GM10847 (cell line): Measurements from ENCODE around the gene PTPRQ.

Experiments
- POLR2A ChIP-seq: IDR thresholded peaks from 2 replicates; pipeline ENCODE4 v1.6.1; 2011; ENCODE audit not compliant: insufficient read length; ENCODE audit errors: extremely low read depth

The PTPRQ gene

DNA sequence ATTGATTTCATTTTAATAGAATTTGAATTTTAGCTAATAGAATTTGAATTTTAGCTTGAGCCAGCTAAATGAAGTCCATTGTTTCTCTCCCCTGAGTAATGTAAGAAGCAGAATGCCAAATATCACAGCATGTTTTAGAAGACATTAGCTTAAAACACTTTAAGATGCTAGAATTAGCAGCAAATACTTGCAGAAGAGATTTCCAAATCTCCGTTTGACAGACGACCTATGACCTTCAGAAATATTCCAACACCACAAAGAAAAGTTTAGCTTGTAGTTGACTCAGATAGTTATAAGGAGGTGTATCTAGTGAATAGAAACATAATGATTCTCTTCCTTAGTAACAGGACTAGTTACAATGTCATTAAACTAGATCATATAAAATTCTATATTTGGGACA lies 211.7 kb downstream of the PTPRQ start:
- no peak for TF ChIP-seq POLR2A

DNA sequence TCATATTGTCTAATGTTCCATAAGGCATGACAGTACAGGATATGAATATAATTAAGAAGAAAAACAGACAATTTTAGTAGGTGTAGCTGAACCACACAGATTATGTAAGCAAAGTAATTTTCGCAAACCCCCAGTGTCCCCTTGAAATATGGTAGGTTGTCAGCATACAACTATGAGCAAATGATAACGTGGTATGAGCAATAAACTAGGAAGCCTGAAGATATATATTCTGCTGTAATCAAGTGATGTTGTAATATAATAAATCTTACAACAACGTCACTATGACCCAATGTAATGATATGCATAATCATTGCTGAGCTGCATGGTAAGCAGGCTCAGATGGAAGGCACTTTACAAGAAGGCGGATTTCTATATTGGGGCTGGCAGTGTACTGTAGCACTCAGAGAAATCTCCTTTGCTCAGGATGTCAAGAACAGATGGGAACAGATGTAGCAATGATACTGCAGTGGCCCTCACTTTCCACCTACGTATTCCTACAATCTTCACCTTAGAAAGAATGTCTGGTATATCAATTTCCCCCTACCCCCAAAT lies 215.6 kb downstream of the PTPRQ start:
- TF ChIP-seq POLR2A: no peak

DNA sequence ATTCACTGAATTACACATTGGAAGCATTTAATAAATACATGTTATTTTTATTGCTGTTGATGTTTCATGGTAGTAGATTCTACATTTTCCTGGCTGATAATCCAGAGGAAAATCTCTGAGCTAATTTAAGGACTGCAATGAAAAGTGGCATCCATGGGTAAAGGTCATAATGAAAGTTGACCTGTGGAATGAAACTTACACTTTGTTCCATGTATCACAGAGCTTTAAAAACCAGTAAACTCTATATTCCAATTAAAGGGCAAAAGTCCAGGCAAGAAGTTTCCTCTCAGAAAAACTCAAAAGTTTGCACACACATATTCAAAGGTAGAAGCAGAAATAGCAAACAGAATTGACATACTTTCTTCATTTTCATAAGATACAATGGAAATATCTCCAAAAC lies 218.6 kb downstream of the PTPRQ start:
- no peak for TF ChIP-seq POLR2A

DNA sequence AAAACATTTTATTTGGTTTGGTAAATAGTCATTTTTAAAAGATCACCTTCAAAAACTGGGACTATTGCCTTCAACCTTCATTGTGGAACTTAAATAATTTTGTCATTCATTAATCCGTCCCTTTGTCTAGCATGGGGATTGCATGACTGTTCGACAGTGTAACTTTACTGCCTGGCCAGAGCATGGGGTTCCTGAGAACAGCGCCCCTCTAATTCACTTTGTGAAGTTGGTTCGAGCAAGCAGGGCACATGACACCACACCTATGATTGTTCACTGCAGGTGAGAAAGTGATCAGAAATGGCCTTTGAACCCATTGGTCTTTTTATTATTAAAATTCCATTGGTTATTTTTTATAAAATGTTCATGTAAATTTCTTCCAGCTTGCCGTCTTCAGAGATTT lies 226.2 kb downstream of the PTPRQ start:
- no peak for TF ChIP-seq POLR2A

DNA sequence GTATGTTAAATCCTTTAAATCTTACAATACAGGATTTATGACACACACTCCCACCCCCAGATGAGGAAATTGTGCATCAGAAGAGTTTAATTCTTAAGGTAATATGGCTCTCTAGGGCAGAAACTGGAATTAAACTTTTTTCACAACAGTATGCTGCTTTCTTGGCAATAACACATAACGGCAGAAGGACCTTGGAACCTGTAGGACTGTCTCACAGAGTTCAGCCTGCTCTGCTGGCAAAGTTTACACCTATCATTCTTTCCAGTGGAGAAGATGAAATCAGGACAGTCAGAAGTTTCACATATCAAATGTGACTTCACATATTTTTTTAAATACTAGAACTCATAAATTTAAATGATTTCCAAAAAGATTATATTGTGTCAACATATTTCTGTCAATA lies 232.8 kb downstream of the PTPRQ start:
- TF ChIP-seq POLR2A: no peak

DNA sequence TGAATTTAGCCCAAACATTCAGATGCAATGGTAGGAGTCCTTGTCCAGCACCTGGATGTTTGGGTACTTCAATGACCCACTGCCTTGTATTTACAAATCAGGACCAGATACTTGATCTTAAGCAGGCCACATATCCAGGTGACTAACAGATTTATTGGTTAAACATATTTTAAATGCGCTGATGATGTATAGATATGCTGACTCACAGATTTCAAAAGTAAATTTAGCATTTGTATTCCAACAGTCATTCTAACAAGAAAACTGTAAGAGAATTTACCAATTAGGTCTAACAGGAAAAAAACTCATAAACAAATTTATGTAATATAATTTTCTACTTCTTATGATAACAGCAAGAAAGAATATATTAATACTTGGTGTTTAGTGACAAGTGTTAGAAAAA lies 234.0 kb downstream of the PTPRQ start:
- TF ChIP-seq POLR2A: no peak

DNA sequence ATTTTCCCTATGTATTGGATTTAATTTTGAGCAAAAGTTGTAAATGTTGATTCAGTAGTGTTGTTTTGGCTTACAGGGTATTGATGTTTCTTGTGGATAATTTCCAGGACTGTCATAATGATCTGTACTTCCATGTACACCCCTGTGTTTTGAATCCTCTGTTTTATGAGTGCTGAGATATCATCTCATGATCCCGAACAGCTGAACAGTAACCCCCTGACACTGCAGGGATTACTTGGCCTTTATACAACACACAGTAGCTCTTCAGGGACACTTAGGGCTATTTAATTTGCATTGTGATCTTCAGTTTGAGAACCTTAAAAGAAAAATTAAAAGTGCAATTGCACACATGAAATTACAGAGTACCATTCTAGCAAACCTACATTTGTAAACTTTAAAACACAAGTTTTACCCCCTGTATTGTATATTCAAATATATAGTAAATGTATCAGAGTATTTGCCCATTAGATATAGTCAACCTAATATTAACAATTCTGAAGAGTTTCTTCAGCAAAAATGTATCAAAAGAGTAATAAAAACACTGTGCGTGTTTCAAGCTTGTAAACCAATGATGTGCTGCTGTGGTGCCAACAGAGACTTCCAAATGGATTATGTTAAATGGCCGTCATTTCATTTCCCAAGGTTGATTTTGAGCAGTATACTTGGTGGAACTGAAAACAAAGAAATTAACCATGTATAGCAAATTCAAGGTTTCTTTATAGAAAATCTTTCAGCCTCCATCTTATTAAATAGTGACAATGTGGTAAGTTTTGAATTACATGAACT lies 235.5 kb downstream of the PTPRQ start:
- no peak for TF ChIP-seq POLR2A

DNA sequence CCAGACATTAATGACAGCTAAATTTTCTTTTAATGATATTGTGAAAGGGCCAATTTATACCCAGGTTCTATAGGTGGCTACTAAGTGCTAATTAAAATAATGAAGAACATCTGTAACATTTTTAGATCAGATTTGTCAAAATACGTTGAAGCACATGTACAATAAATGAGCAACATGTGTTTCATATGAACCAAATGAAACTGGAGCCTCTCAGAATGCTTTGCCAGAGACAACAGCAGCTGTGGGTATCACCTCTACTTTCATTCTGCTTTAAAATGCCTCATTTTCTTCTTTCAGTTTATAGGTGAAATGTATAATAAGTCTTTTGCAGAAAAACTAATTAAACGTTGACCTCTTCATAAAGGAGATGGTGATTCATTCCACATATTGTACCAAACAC lies 237.3 kb downstream of the PTPRQ start:
- TF ChIP-seq POLR2A: no peak

DNA sequence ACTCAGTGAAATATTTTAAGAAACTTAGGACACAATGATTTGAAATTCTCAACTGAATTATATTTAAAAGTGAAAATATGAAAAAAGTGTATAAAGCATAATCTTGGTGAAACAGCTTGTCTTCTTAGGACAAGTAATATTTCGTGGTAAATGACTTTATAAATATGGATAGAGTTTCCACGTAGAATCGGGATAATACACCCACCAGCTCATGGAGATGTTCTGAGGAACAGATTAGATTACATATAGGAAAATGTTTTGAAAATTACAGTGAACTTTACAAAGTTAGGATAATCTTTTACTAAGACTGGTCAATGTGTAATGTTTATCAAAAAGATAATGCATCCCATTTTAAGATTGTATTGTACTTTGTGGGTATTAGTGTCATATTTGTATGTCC lies 237.8 kb downstream of the PTPRQ start:
- no peak for TF ChIP-seq POLR2A

DNA sequence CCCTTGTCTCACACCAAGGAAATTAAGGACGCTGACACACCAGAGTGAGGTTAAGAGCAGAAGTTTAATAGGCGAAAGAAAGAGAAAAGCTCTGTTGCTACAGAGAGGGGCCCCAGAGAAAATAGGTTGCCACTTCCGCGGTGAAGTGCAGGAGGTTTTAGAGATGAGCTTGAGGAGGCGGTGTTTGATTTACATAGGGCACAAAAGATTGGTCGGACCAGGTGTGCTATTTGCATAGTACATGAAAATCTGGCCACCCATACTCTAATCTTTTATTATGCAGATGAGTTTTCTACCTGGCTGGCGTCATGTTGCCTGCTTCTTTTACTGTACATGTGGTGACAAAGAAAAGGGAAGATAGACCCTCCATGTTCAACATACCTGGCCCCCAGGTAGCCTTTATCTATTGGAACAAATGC lies 240.1 kb downstream of the PTPRQ start:
- no peak for TF ChIP-seq POLR2A

DNA sequence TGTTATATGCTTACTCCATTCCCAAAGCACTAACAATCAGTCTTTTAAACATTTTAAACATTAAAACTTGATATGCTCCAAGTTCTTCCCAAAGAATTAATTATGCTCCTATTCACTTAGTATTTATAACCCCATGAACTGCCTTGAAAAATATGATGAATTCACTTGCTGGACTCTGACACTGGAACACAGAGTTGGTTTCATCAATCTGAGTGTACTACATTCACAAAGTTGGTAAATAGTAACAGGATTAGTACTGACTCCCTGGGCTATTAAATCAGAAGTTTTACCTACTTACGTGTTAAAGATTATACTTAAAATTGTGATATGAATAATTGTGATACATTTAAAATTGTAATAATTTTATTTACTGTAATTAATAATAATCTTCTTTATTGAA lies 246.1 kb downstream of the PTPRQ start:
- TF ChIP-seq POLR2A: no peak

DNA sequence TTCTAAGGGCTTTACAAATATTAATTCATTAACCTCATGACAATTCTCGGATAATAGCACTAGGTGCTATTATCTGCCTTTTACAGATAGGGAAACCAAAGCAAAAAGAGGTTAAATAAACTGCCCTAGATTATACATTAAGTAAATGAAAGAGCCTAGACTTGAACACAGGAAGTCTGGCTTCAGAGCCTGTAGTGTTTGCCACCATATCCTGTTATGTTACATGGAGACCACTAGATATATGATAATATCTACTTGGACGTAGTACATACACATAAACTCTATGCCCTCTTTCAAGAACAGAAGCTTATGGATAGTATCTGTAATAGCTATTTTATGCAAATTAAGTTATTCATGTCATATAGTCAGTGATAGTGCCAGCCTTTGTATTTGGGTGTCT lies 246.5 kb downstream of the PTPRQ start:
- no peak for TF ChIP-seq POLR2A

DNA sequence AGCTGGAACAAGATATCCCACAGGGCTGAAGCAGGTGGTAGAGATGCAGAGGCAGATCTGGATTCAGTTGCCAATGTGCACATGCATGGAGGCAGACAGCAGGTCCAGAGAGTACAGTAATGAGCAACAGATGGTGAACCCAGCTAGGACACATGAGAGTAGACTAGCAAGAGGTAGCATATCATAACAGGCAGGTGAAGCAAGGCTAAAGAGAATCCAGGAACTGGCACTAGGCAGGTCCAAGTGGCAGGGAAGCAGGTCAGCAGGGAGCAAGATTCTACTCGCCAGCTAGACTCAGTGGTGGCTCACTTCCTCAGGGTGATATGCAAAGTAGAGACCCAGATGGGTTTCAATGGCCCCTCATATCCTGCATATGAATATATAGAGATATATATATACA lies 248.1 kb downstream of the PTPRQ start:
- no peak for TF ChIP-seq POLR2A

DNA sequence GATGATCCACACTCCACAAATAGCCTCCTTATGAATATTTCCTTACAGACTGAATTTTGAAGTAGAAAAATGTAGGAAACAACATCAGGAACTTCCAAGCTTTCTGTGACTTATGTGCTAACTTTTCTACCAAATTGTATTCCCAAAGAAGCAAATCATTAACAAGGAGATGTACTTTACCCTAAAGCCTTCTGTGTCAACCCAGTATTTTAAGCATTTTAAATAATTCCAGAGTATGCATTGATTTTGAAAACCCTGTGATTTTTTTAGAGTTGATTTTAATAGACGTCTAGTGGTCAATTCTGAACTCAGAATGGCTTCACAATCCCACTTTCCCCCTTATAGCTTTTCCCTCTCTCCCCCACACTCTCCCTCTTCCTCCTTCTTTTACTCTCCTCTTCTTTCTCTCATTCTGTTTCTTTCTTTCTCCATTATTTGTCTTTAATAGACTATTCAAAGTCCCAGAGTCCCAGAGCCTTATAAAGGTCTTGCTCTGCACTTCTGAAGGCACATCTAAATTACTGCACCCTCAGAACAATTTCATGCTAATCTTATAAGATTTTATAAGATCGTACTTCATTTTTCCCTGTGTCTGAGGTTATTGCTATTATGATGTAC lies 253.3 kb downstream of the PTPRQ start:
- TF ChIP-seq POLR2A: no peak

DNA sequence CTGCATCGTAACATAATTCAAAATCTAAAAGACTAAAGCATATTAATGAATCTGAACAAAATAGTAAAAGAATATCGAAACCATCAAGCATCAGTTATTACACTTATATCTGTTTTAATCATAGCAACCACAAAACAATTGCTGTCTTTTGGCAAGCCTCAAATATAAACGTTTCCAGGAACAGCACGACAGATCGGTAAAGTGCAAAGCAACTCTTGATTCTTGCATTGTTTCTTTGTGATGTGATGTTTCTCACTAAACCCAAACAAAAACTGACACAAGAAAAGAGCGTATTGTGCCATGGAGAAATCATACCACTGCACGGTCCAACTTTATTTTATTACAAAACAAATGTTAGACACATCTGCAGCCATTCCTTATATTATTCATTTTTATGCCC lies 254.2 kb downstream of the PTPRQ start:
- no peak for TF ChIP-seq POLR2A

DNA sequence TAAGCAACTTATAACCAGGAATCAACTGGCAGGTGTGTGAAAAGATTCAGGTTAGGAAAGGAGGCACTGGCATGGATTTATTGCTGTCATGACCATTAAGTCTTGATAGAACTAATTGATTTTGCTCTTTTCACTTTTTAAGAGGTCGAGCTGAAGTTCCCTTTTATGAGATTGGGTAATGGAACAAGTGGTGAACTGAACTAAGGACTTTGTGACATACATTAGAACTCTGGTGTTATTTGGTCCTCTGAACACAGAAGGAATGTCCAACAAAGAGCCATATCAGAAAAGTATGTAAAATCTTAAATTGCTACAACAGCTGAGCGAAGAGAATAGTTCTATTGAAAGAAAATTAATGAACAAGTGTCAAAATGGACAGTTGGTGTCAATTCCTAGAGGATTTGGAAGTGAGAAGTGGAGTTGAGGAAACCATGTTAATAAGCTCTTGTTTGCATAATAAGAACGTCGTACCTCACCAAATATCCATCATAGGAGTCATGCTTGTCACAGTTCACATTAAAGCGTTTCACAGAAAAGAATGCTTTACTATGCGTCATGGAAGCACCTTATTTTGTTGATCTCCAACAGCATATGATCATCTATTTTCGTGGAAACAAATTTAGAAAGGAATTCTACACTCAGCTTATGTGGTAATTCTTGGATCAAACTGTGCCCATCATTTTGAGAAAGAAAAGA lies 255.0 kb downstream of the PTPRQ start:
- TF ChIP-seq POLR2A: no peak
